Nephron (organoid): ENCODE data around the gene NKTR.

ENCODE experiments used
- H3K27ac Mint-ChIP-seq, 3 experiments: 2 replicates each; pipeline ENCODE4 v1.8.0; 2020; ENCODE audit warnings: mixed read lengths in 3 of 3, mild to moderate bottlenecking in 2 of 3, moderate library complexity in 1 of 3
- H3K27me3 Mint-ChIP-seq: 2 replicates; pipeline ENCODE4 v1.8.0; 2021; ENCODE audit warnings: low read depth, mild to moderate bottlenecking, moderate library complexity, mixed read lengths
- H3K36me3 Mint-ChIP-seq: 2 replicates; pipeline ENCODE4 v1.8.0; 2020; ENCODE audit warnings: low read depth, mixed read lengths
- H3K4me1 Mint-ChIP-seq: 2 replicates; pipeline ENCODE4 v1.8.0; 2020; ENCODE audit warnings: mixed read lengths
- H3K4me3 Mint-ChIP-seq, 3 experiments: 2 replicates each; pipeline ENCODE4 v1.8.0; 2020; ENCODE audit warnings: mild to moderate bottlenecking in 3 of 3, mixed read lengths in 3 of 3, moderate library complexity in 2 of 3
- H3K9me3 Mint-ChIP-seq: 2 replicates; pipeline ENCODE4 v1.8.0; 2020; ENCODE audit warnings: mixed read lengths
- CTCF ChIP-seq, 3 experiments: fragments of 200-600 bp; sonication (generic); IDR thresholded peaks; one replicate each; pipeline ENCODE4 v1.5.0; 2021; ENCODE audit warnings: antibody characterized with exemption in 3 of 3; ENCODE audit not compliant: unreplicated experiment in 3 of 3

NKTR gene

GRCh38 chr3:42649783-42650182 is 49.3 kb downstream of the NKTR start:
- Mint-ChIP-seq H3K36me3 (peaks cover 37% of the 10 kb centered on the region), H3K4me3 (no peak overlapping the region), H3K27ac (peak overlapping the region in 2 of 3 experiments; percentile 28 to 50), H3K27me3 (no peaks in the 10 kb centered on the region), H3K9me3 (no peaks in the 10 kb centered on the region), H3K4me1 (peaks cover 33% of the 10 kb centered on the region)
- no peak for TF ChIP-seq CTCF (IDR thresholded peaks at IDR 0.05; ENCODE audit: unreplicated experiment in 3 of 3)

GRCh38 chr3:42651248-42652091 is 51.0 kb downstream of the NKTR start:
- H3K4me1 Mint-ChIP-seq = peaks cover 37% of the 10 kb centered on the region
- no peak for TF ChIP-seq CTCF (IDR thresholded peaks at IDR 0.05; ENCODE audit: unreplicated experiment in 3 of 3)
- H3K27me3 Mint-ChIP-seq = no peaks in the 10 kb centered on the region
- peak overlapping the region; percentile 44 to 95 (median 69) for H3K4me3 Mint-ChIP-seq
- H3K27ac Mint-ChIP-seq = peak overlapping the region; percentile 72 to 82 (median 81)
- H3K9me3 Mint-ChIP-seq = no peaks in the 10 kb centered on the region
- peaks cover 24% of the 10 kb centered on the region for H3K36me3 Mint-ChIP-seq

GRCh38 chr3:42652251-42652610 is 51.7 kb downstream of the NKTR start:
- peaks cover 17% of the 10 kb centered on the region for H3K36me3 Mint-ChIP-seq
- H3K4me1 Mint-ChIP-seq = peaks cover 37% of the 10 kb centered on the region
- TF ChIP-seq CTCF (IDR thresholded peaks at IDR 0.05; ENCODE audit: unreplicated experiment in 3 of 3) = no peak
- H3K9me3 Mint-ChIP-seq = no peaks in the 10 kb centered on the region
- H3K27me3 Mint-ChIP-seq = no peaks in the 10 kb centered on the region
- peak overlapping the region; percentile 67 to 82 (median 81) for H3K27ac Mint-ChIP-seq
- peak overlapping the region; percentile 40 to 95 (median 55) for H3K4me3 Mint-ChIP-seq

- Mint-ChIP-seq H3K4me1 (peaks cover 38% of the 10 kb centered on the region), H3K27ac (peak overlapping the region; percentile 64 to 94 (median 82)), H3K36me3 (peaks cover 15% of the 10 kb centered on the region), H3K9me3 (no peaks in the 10 kb centered on the region), H3K4me3 (peak overlapping the region; percentile 94 to 95 (median 94)), H3K27me3 (no peaks in the 10 kb centered on the region)
- no peak for TF ChIP-seq CTCF (IDR thresholded peaks at IDR 0.05; ENCODE audit: unreplicated experiment in 3 of 3)
These were observed 52.3 kb downstream of the NKTR start for GRCh38 chr3:42652611-42653302.

- peaks cover 43% of the 10 kb centered on the region for H3K4me1 Mint-ChIP-seq
- H3K9me3 Mint-ChIP-seq = no peaks in the 10 kb centered on the region
- H3K36me3 Mint-ChIP-seq = peaks cover 11% of the 10 kb centered on the region
- no peak for TF ChIP-seq CTCF (IDR thresholded peaks at IDR 0.05; ENCODE audit: unreplicated experiment in 3 of 3)
- H3K27me3 Mint-ChIP-seq = no peaks in the 10 kb centered on the region
- H3K4me3 Mint-ChIP-seq = peak overlapping the region; percentile 94 to 95 (median 94)
- H3K27ac Mint-ChIP-seq = peak overlapping the region; percentile 64 to 94 (median 82)
These were observed 52.7 kb downstream of the NKTR start for GRCh38 chr3:42653303-42653559.
